Gastroesophageal sphincter (tissue), 3 donors: ENCODE data around the gene KCNMA1.

ENCODE experiments used
- CTCF ChIP-seq, 4 experiments: fragments of 200-600 bp in 2 of 4; fragments of 450-650 bp in 2 of 4; sonication (generic) in 1 of 4; IDR thresholded peaks; one replicate each; pipeline ENCODE4 v1.5.1; 2017 to 2019; ENCODE audit warnings: antibody characterized with exemption in 4 of 4, mild to moderate bottlenecking in 2 of 4, moderate library complexity in 2 of 4
- POLR2A ChIP-seq, 2 donors: fragments of 450-650 bp; IDR thresholded peaks; one replicate each; pipeline ENCODE4 v1.6.1; 2017; ENCODE audit warnings: antibody characterized with exemption in 2 of 2, mild to moderate bottlenecking in 2 of 2, moderate library complexity in 1 of 2
- POLR2AphosphoS5 ChIP-seq: sonication (generic); formaldehyde crosslinking; IDR thresholded peaks from one replicate; pipeline ENCODE4 v1.6.1; 2017; ENCODE audit warnings: antibody characterized with exemption

DNA sequence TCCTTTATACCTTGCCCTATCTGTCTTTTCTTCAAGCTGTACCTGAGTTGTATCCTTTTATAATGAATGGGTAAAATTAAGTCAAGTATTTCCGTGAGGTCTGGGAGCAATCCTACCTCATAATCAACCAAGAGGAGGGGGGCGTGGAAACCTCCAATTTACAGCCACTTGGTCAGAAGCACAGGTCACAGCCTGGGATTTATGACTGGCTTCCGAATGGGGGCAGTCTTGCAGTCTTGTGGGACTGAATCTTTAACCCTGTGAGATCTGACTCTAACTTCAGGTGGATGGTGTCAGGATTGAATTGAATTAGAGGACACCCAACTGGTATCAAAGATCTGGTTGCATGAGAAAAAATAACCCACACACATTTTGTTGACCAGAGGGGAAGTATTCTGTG, 23.5 kb upstream of the KCNMA1 start:
- no peak for TF ChIP-seq CTCF (IDR thresholded peaks at IDR 0.05)
- TF ChIP-seq POLR2A (IDR thresholded peaks at IDR 0.05): no peak
- TF ChIP-seq POLR2AphosphoS5: no peak
